ENCODE data around the gene COX14. TPM values are rescaled to one million over a fixed set of nuclear protein-coding genes. Genes with fewer than 3 reads are reported as not detected.

The COX14 gene
- polyA plus RNA-seq, 1 donor (not counting 4 experiments of a cell fraction or from before 2014, with no cell fraction given): 96.6 TPM

- dilution Hi-C loops (cut with MboI; ENCODE audit: extremely low pct_ligation_motif_present, low sequenced_read_pairs): no loop called here
- no peak for TF ChIP-seq CTCF (optimal IDR thresholded peaks at IDR 0.05 in 1 of 3, IDR thresholded peaks at IDR 0.05 in 1 of 3, conservative IDR thresholded peaks at IDR 0.05 in 1 of 3; ENCODE audit: extremely low read depth in 1 of 3, insufficient read depth in 2 of 3, low read length in 3 of 3)
- TF ChIP-seq EZH2 (IDR thresholded peaks at IDR 0.05; ENCODE audit: low read length): no peak
- H3K9me1 ChIP-seq (ENCODE audit: control insufficient read depth, extremely low read depth, insufficient read depth, low read length): no peaks in the 10 kb centered on the region
- DNase-seq (ENCODE audit: low read depth, low spot score): no peak
- H3K27me3 ChIP-seq (ENCODE audit: control insufficient read depth, extremely low read depth, insufficient read depth, low read length): no peaks in the 10 kb centered on the region
- H3K4me2 ChIP-seq (ENCODE audit: control insufficient read depth, extremely low read depth, insufficient read depth, low read depth, low read length): no peak overlapping the region
- no peak for FAIRE-seq
- H3K4me3 ChIP-seq (ENCODE audit: control insufficient read depth in 2 of 3, extremely low read depth in 1 of 3, insufficient read depth in 2 of 3, low read depth in 1 of 3, low read length in 3 of 3): no peak overlapping the region
- no peak overlapping the region for H3K9ac ChIP-seq (ENCODE audit: control insufficient read depth, extremely low read depth, insufficient read depth, low read length)
- no peak overlapping the region for H3K27ac ChIP-seq (ENCODE audit: control insufficient read depth, insufficient read depth, low read length)
- no peak overlapping the region for H2AFZ ChIP-seq (ENCODE audit: control insufficient read depth, low read length)
- peaks cover 15 to 16% of the 10 kb centered on the region in 2 experiments for H3K36me3 ChIP-seq (ENCODE audit: control insufficient read depth in 2 of 2, extremely low read depth in 1 of 2, insufficient read depth in 2 of 2, low read length in 2 of 2)
- no peaks in the 10 kb centered on the region for H3K4me1 ChIP-seq (ENCODE audit: control insufficient read depth, extremely low read depth, insufficient read depth, low read length)
- no peaks in the 10 kb centered on the region for H4K20me1 ChIP-seq (ENCODE audit: control insufficient read depth, extremely low read depth, insufficient read depth, low read length)
- H3K9me3 ChIP-seq (ENCODE audit: control insufficient read depth, low read depth, low read length): no peaks in the 10 kb centered on the region
- H3K79me2 ChIP-seq (ENCODE audit: control insufficient read depth, insufficient read depth, low read length): peaks cover 13% of the 10 kb centered on the region
Observed at GRCh38 chr12:50120953-50121352, 8.9 kb downstream of the COX14 start.

GRCh38 chr12:50121641-50122040 is 9.6 kb downstream of the COX14 start:
- H3K79me2 ChIP-seq (ENCODE audit: control insufficient read depth, insufficient read depth, low read length): peaks cover 7% of the 10 kb centered on the region
- no peaks in the 10 kb centered on the region for H3K9me3 ChIP-seq (ENCODE audit: control insufficient read depth, low read depth, low read length)
- H2AFZ ChIP-seq (ENCODE audit: control insufficient read depth, low read length): no peak overlapping the region
- no peak overlapping the region for H3K4me2 ChIP-seq (ENCODE audit: control insufficient read depth, extremely low read depth, insufficient read depth, low read depth, low read length)
- H3K9ac ChIP-seq (ENCODE audit: control insufficient read depth, extremely low read depth, insufficient read depth, low read length): no peak overlapping the region
- H3K27me3 ChIP-seq (ENCODE audit: control insufficient read depth, extremely low read depth, insufficient read depth, low read length): no peaks in the 10 kb centered on the region
- peaks cover 14 to 15% of the 10 kb centered on the region in 2 experiments for H3K36me3 ChIP-seq (ENCODE audit: control insufficient read depth in 2 of 2, extremely low read depth in 1 of 2, insufficient read depth in 2 of 2, low read length in 2 of 2)
- no peak overlapping the region for H3K4me3 ChIP-seq (ENCODE audit: control insufficient read depth in 2 of 3, extremely low read depth in 1 of 3, insufficient read depth in 2 of 3, low read depth in 1 of 3, low read length in 3 of 3)
- DNase-seq (ENCODE audit: low read depth, low spot score) (no peak), FAIRE-seq (no peak)
- dilution Hi-C loops (cut with MboI; ENCODE audit: extremely low pct_ligation_motif_present, low sequenced_read_pairs): no loop called here
- H4K20me1 ChIP-seq (ENCODE audit: control insufficient read depth, extremely low read depth, insufficient read depth, low read length): no peaks in the 10 kb centered on the region
- no peak overlapping the region for H3K27ac ChIP-seq (ENCODE audit: control insufficient read depth, insufficient read depth, low read length)
- no peaks in the 10 kb centered on the region for H3K4me1 ChIP-seq (ENCODE audit: control insufficient read depth, extremely low read depth, insufficient read depth, low read length)
- TF ChIP-seq EZH2 (IDR thresholded peaks at IDR 0.05; ENCODE audit: low read length): no peak
- TF ChIP-seq CTCF (optimal IDR thresholded peaks at IDR 0.05 in 1 of 3, IDR thresholded peaks at IDR 0.05 in 1 of 3, conservative IDR thresholded peaks at IDR 0.05 in 1 of 3; ENCODE audit: extremely low read depth in 1 of 3, insufficient read depth in 2 of 3, low read length in 3 of 3): no peak
- H3K9me1 ChIP-seq (ENCODE audit: control insufficient read depth, extremely low read depth, insufficient read depth, low read length): no peaks in the 10 kb centered on the region
